SK-N-SH (cell line): ENCODE measurements around the gene ACP4.

Source experiments
- CHD2 ChIP-seq: fragments of 150-350 bp; IDR thresholded peaks from 2 replicates; pipeline ENCODE4 v1.6.1; 2018; ENCODE audit warnings: low read length; ENCODE audit not compliant: partially characterized antibody
- CTCF ChIP-seq: fragments of 200-600 bp; sonication (generic); IDR thresholded peaks from 2 replicates; pipeline ENCODE4 v1.6.1; 2017; ENCODE audit warnings: antibody characterized with exemption, mild to moderate bottlenecking, moderate library complexity
- FOXJ3 ChIP-seq: sonication (generic); formaldehyde crosslinking; IDR thresholded peaks from 2 replicates; pipeline ENCODE4 v1.5.1; 2020; ENCODE audit warnings: mild to moderate bottlenecking, missing genetic modification reagents
- IRF3 ChIP-seq: fragments of 150-350 bp; IDR thresholded peaks from 2 replicates; pipeline ENCODE4 v1.6.1; 2016; ENCODE audit warnings: mild to moderate bottlenecking, low read depth, low read length
- MAX ChIP-seq: IDR thresholded peaks from 2 replicates; pipeline ENCODE4 v1.4.0; 2012; ENCODE audit warnings: low read depth
- PBX3 ChIP-seq: IDR thresholded peaks from 2 replicates; pipeline ENCODE4; 2012
- RAD21 ChIP-seq: IDR thresholded peaks from 2 replicates; pipeline ENCODE4 v1.6.1; 2012; ENCODE audit warnings: mild to moderate bottlenecking, low read length
- SMC3 ChIP-seq: IDR thresholded peaks from 2 replicates; pipeline ENCODE4 v1.6.1; 2012; ENCODE audit warnings: low read depth, low read length, improper control_type of control experiment
- TAF1 ChIP-seq: IDR thresholded peaks from 2 replicates; pipeline ENCODE4 v1.6.1; 2012; ENCODE audit warnings: low read depth, mild to moderate bottlenecking, low read length, moderate library complexity, borderline replicate concordance

- no peak for TF ChIP-seq CTCF
- TF ChIP-seq FOXJ3 (CRISPR knock-in tag): no peak
- no peak for TF ChIP-seq MAX
- TF ChIP-seq PBX3: no peak
- no peak for TF ChIP-seq IRF3
- no peak for TF ChIP-seq CHD2
- TF ChIP-seq SMC3: no peak
- TF ChIP-seq RAD21: no peak
- no peak for TF ChIP-seq TAF1
These were observed 37.3 kb downstream of the ACP4 start for GRCh38 chr19:50827476-50827875.
